Upper lobe of right lung (tissue), 1 donor: ENCODE results near the gene RAB11A. TPM values are rescaled to one million over a fixed set of nuclear protein-coding genes. Genes with fewer than 3 reads are reported as not detected.

ENCODE experiments used
- ATAC-seq: fragments of 200-7000 bp; cut with Tn5 transposase; one replicate; pipeline ENCODE4 v1.9.1; 2020; ENCODE audit warnings: mild to moderate bottlenecking, moderate library complexity
- DNase-seq: peaks from one replicate; pipeline ENCODE4 v3.0.0-alpha.2; 2020
- H3K27ac ChIP-seq: fragments of 200-600 bp; one replicate; pipeline ENCODE4 v1.8.0; 2022
- H3K27me3 ChIP-seq: fragments of 200-600 bp; one replicate; pipeline ENCODE4 v1.8.0; 2022; ENCODE audit warnings: mild to moderate bottlenecking
- H3K36me3 ChIP-seq: fragments of 200-600 bp; one replicate; pipeline ENCODE4 v1.8.0; 2022
- H3K4me1 ChIP-seq: fragments of 200-600 bp; one replicate; pipeline ENCODE4 v1.8.0; 2022
- H3K4me3 ChIP-seq: fragments of 200-600 bp; one replicate; pipeline ENCODE4 v1.8.0; 2022; ENCODE audit warnings: mild to moderate bottlenecking
- H3K9me3 ChIP-seq: fragments of 200-600 bp; one replicate; pipeline ENCODE4 v1.8.0; 2022
- CTCF ChIP-seq: fragments of 200-600 bp; IDR thresholded peaks from one replicate; pipeline ENCODE4 v1.8.0; 2022; ENCODE audit warnings: antibody characterized with exemption
- intact Hi-C: fragments of 100-400 bp; cut with DNase I; formaldehyde crosslinking; loops from one replicate; pipeline ENCODE4 v1.11.0; 2022
- total RNA-seq: library from RNA; stranded (reverse); fragmentation: NEBNext Ultra II Directional; extraction: Animal tissue kit (Norgen Biotek cat#: 25700); gene quantifications from one replicate; pipeline ENCODE4 v1.2.1, GENCODE V29; 2021
- donor health status: DM: no; HTN: yes; CAD: no; lungs with severe emphysema.

Gene RAB11A
- total RNA-seq, 1 donor from 2014 or later = 221 TPM

DNA sequence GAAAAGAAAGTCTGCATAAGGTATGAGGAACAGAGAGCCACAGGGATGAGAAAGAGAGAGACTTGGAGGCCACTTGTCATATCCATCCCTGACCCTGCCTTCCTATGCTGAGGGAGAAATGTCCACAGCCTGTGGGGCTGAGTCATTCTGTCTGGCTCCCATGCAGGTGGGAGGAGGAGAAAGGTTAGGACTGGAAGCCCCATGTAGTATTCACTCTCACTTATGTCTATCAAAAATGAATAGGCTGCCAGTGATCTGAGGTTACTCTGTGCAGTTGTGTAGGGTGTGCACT lies 71.3 kb downstream of the RAB11A start:
- Histone ChIP-seq H3K9me3 (no peaks in the 10 kb centered on the region), H3K27me3 (no peaks in the 10 kb centered on the region), H3K36me3 (no peaks in the 10 kb centered on the region), H3K27ac (no peak overlapping the region), H3K4me1 (no peaks in the 10 kb centered on the region), H3K4me3 (no peak overlapping the region)
- intact Hi-C loops = no loop called here
- no peak for TF ChIP-seq CTCF
- no peak for DNase-seq
- peak; percentile 21 for ATAC-seq

Other genes starting within 250 kb of the RAB11A start
- 11.8 TPM for gene SLC24A1, start 247.6 kb upstream of the RAB11A start, total RNA-seq
- 32.5 TPM for gene DENND4A, start 77.2 kb upstream of the RAB11A start, total RNA-seq